Measurements from ENCODE around the gene BRD4. TPM values are rescaled to one million over a fixed set of nuclear protein-coding genes. Genes with fewer than 3 reads are reported as not detected.

Gene BRD4
- total RNA-seq, 4 donors from 2014 or later, result 39.5 to 87.9 (median 61.2) TPM

DNA sequence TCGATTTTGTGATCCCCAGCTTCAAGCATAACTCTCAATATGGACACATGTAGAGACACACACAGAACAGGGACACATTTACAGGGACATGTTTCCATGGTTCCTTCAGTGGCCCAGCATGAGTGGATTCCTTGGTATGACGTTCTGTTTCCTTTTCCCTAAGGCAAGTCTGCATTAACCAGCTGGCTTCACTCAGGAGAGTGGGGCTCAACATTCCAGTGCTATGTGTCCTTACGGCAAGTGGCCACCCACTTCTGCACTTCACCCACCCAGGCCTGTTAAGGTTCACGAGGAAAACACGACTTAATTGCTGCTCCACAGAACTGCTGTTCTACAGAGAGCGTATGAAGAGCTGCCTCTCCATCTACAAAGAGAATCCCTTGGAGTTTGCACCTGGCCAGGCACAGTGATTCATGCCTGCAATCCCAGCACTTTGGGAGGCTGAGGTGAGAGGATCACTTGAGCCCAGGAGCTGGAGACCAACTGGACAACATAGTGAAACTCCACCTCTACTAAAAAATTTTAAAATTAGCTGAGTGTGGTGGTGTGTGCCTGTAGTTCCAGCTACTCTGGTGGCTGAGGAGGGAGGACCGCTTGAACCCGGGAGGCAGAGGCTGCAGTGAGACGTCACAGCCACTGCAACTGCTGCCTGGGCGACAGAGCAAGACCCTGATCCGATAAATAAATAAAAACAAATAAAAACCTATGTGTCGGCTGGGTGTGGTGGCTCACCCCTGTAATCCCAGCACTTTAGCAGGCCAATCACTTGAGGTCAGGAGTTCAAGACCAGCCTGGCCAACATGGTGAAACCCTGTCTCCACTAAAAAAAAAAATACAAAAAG is 32.5 kb downstream of the BRD4 start:
- intact Hi-C loops (cut with DNase I; ENCODE audit: low total_unique reads), result loop anchor here (2.0 kb wide), 1 partner anchor 35 kb away; no protein-coding TSS in a partner anchor
- H3K4me1 ChIP-seq, result peaks cover 57 to 96% (median 82%) of the 10 kb centered on the region in 4 donors
- H3K9me3 ChIP-seq, result no peaks in the 10 kb centered on the region
- TF ChIP-seq EP300 (IDR thresholded peaks at IDR 0.05; ENCODE audit: low read depth) (no peak), POLR2A (IDR thresholded peaks at IDR 0.05) (no peak), POLR2AphosphoS5 (IDR thresholded peaks at IDR 0.05) (peak in 1 of 3 donors; percentile 29)
- TF ChIP-seq, protein P1, sequence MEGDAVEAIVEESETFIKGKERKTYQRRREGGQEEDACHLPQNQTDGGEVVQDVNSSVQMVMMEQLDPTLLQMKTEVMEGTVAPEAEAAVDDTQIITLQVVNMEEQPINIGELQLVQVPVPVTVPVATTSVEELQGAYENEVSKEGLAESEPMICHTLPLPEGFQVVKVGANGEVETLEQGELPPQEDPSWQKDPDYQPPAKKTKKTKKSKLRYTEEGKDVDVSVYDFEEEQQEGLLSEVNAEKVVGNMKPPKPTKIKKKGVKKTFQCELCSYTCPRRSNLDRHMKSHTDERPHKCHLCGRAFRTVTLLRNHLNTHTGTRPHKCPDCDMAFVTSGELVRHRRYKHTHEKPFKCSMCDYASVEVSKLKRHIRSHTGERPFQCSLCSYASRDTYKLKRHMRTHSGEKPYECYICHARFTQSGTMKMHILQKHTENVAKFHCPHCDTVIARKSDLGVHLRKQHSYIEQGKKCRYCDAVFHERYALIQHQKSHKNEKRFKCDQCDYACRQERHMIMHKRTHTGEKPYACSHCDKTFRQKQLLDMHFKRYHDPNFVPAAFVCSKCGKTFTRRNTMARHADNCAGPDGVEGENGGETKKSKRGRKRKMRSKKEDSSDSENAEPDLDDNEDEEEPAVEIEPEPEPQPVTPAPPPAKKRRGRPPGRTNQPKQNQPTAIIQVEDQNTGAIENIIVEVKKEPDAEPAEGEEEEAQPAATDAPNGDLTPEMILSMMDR (IDR thresholded peaks at IDR 0.05), result no peak
- no peak overlapping the region for H3K4me3 ChIP-seq
- DNase-seq, result no peak
- in situ Hi-C loops (cut with MboI; ENCODE audit: low pct_ligation_motif_present in 1 of 4, low pct_unique_long_range_greater_than_20kb in 1 of 4, low sequenced_read_pairs in 3 of 4), result no loop called here
- no peaks in the 10 kb centered on the region for H3K36me3 ChIP-seq
- WGBS, 2 donors (ENCODE audit: low coverage in 1 of 2), result 72 to 100% methylated on average over 1 to 12 of the region's 12 CpGs
- peak overlapping the region; percentile 0 to 64 (median 15) for H3K27ac ChIP-seq
- H3K27me3 ChIP-seq, result no peaks in the 10 kb centered on the region

DNA sequence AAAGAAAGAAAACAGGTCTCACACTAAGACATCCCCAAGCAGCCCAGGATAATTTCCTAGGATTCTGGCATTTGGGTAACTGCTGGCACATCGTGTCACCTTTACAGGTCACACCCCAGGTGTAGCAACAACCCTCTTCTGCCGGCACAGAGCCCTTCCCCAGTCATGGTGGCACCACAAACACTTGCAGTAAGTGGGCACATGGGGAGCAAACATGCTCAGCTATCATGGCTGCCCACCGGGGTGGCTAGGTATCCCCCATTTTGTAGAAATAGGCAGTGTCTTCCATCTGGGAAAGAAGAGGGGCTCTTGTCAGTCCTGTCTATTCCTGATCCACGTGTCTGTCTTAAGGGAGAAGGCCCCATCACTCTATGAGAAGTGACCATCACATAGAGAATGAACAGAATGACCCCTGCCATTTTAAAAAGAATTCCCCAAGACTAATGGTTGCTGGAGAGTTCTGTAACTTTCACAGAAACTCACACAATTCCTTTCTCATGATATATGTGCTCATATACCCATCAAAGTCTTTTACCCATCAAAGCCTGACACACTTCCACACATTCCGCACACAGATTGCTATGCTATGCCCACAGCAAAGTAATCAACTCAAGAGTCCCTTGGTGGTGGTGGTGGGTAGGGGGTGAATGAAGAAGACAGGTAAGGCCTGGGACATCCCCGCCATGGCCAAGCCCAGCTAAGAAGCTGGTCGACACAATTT is 33.3 kb downstream of the BRD4 start:
- Histone ChIP-seq H3K4me3 (no peak overlapping the region), H3K27ac (peak overlapping the region in 3 of 4 donors; percentile 2 to 64 (median 23)), H3K9me3 (no peaks in the 10 kb centered on the region), H3K4me1 (peaks cover 58 to 96% (median 80%) of the 10 kb centered on the region in 4 donors), H3K27me3 (no peaks in the 10 kb centered on the region), H3K36me3 (no peaks in the 10 kb centered on the region)
- DNase-seq, result no peak
- WGBS, 2 donors (ENCODE audit: low coverage in 1 of 2), result 90% methylated on average over 3 to 7 of the region's 7 CpGs
- TF ChIP-seq POLR2AphosphoS5 (IDR thresholded peaks at IDR 0.05) (no peak), POLR2A (IDR thresholded peaks at IDR 0.05) (no peak)
- in situ Hi-C loops (cut with MboI; ENCODE audit: low pct_ligation_motif_present in 1 of 4, low pct_unique_long_range_greater_than_20kb in 1 of 4, low sequenced_read_pairs in 3 of 4), result no loop called here
- intact Hi-C loops (cut with DNase I; ENCODE audit: low total_unique reads), result no loop called here

DNA sequence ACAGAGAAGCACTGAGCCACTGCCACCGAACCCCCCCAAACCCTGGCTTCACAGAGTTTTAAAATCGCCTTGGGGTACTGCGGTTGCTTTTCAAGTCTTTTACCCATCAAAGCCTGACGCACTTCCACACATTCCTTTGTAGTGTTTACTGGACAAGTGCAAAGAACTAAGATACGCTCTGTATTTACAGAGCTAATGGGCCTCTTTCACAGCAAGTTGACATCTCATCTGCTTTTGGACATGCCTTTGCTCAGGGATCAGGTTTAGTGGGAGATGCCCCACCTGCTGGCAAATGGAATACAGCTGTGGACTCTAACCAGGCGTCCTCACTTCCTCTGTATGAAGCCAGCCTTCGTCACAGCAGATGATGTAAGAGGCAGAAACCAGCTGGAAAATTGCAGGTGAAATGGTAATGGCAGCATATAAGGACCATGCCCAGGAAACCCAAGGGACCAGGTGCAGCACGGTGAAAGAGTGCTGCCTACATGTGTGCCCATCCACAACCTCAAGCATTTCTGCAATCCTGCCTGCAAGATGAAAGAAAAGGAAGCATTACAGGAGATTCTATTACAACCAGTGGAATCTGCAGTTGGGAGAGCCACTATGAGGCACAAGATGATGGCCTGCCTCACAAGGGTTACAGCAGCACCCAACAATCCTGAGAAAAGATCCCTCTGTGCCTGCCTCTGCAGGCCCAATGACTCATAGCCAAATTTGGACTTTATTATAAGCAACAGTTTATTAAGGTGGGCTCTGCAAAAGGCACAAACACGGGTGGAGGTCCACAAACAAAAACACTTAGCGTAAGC is 34.7 kb downstream of the BRD4 start:
- no peak for TF ChIP-seq POLR2A (IDR thresholded peaks at IDR 0.05)
- TF ChIP-seq EP300 (IDR thresholded peaks at IDR 0.05; ENCODE audit: low read depth), result no peak
- TF ChIP-seq POLR2AphosphoS5 (IDR thresholded peaks at IDR 0.05), result peak in 1 of 3 donors; percentile 25
- TF ChIP-seq, protein P1 (IDR thresholded peaks at IDR 0.05), result peak in 1 of 5 experiments; percentile 8
- Histone ChIP-seq H3K4me3 (no peak overlapping the region), H3K36me3 (no peaks in the 10 kb centered on the region), H3K27me3 (no peaks in the 10 kb centered on the region), H3K9me3 (no peaks in the 10 kb centered on the region), H3K27ac (peak overlapping the region; percentile 50 to 68 (median 64)), H3K4me1 (peaks cover 59 to 96% (median 81%) of the 10 kb centered on the region in 4 donors)
- intact Hi-C loops (cut with DNase I; ENCODE audit: low total_unique reads) (no loop called here), in situ Hi-C loops (cut with MboI; ENCODE audit: low pct_ligation_motif_present in 1 of 4, low pct_unique_long_range_greater_than_20kb in 1 of 4, low sequenced_read_pairs in 3 of 4) (no loop called here)
- peak; percentile 43 for DNase-seq
- WGBS, 2 donors (ENCODE audit: low coverage in 1 of 2), result 57 to 59% methylated on average over 4 to 10 of the region's 10 CpGs

DNA sequence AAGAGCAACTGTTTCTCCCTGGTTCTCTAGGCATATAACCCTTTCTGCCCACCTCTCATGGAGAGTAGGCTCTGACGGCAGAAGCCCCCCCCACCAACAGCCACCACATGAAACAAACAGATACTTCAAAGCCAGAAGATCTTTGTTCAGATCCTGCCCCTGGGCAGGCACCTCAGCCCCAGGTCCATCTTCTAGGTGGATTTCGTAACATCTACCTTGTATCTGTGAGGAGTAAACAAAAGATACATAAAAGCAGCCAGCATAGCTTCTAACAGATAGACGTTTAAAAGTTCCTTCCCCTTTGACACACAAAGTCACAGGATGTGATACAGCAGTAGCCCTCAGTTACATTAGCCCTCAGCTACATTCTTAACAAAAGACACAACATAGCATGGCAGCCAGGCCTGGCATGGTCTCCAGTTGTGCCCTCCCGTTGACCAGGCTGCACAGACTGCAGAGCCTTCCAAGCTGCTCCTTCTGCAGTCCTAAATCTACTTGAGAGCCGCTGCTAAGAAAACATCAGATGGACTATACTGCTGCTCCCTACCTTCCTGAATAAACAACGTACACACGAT is 35.4 kb downstream of the BRD4 start:
- H3K27ac ChIP-seq, result peak overlapping the region; percentile 50 to 68 (median 64)
- intact Hi-C loops (cut with DNase I; ENCODE audit: low total_unique reads), result no loop called here
- no peaks in the 10 kb centered on the region for H3K9me3 ChIP-seq
- in situ Hi-C loops (cut with MboI; ENCODE audit: low pct_ligation_motif_present in 1 of 4, low pct_unique_long_range_greater_than_20kb in 1 of 4, low sequenced_read_pairs in 3 of 4), result no loop called here
- no peaks in the 10 kb centered on the region for H3K36me3 ChIP-seq
- DNase-seq, result no peak
- peaks cover 59 to 99% (median 81%) of the 10 kb centered on the region in 4 donors for H3K4me1 ChIP-seq
- 32 to 55% methylated on average over 2 to 7 of the region's 7 CpGs for WGBS, 2 donors (ENCODE audit: low coverage in 1 of 2)
- H3K4me3 ChIP-seq, result no peak overlapping the region
- no peaks in the 10 kb centered on the region for H3K27me3 ChIP-seq
- TF ChIP-seq POLR2A (IDR thresholded peaks at IDR 0.05) (no peak), EP300 (IDR thresholded peaks at IDR 0.05; ENCODE audit: low read depth) (no peak), POLR2AphosphoS5 (IDR thresholded peaks at IDR 0.05) (no peak)
- TF ChIP-seq, protein P1 (IDR thresholded peaks at IDR 0.05), result no peak
